Activated naive CD8-positive, alpha-beta T cell treated with anti-CD3 and anti-CD28 coated beads, Interleukin-2, amount 10 ng/mL, durations not matched to agents 7 days and 5 days (primary cell): ENCODE results near the gene P2RX2. TPM values are rescaled to one million over a fixed set of nuclear protein-coding genes. Genes with fewer than 3 reads are reported as not detected.

Experiments
- ATAC-seq: fragments of 150-1000 bp; cut with Tn5 transposase; one replicate; pipeline ENCODE4 v1.10.0; 2021; ENCODE audit warnings: low read depth, moderate library complexity
- POLR2A ChIA-PET: fragments of 350-600 bp; sonication (Branson Sonifier 250); formaldehyde crosslinking; loops from one replicate; lab custom pipeline; 2021; ENCODE audit warnings: antibody characterized with exemption; lab: Charles Lee
- DNase-seq: peaks from one replicate; pipeline ENCODE4 v3.0.0; 2021
- H3K27ac Mint-ChIP-seq: one replicate; pipeline ENCODE4 v1.8.0; 2022; ENCODE audit warnings: mild to moderate bottlenecking, mixed read lengths
- H3K27me3 Mint-ChIP-seq: one replicate; pipeline ENCODE4 v1.8.0; 2022; ENCODE audit warnings: mild to moderate bottlenecking, moderate library complexity, mixed read lengths
- H3K36me3 Mint-ChIP-seq: one replicate; pipeline ENCODE4 v1.8.0; 2021; ENCODE audit warnings: mild to moderate bottlenecking, mixed read lengths
- H3K4me1 Mint-ChIP-seq: one replicate; pipeline ENCODE4 v1.8.0; 2021; ENCODE audit warnings: mixed read lengths
- H3K4me3 Mint-ChIP-seq: one replicate; pipeline ENCODE4 v1.8.0; 2022; ENCODE audit warnings: mild to moderate bottlenecking, moderate library complexity, mixed read lengths
- H3K9me3 Mint-ChIP-seq: one replicate; pipeline ENCODE4 v1.8.0; 2021; ENCODE audit warnings: mixed read lengths
- total RNA-seq, 2 experiments: library from RNA; stranded (reverse); gene quantifications; one replicate each; pipeline ENCODE4 v1.2.3, GENCODE V29; 2021

P2RX2 gene
- total RNA-seq, 2 experiments from 2014 or later: not detected

DNA sequence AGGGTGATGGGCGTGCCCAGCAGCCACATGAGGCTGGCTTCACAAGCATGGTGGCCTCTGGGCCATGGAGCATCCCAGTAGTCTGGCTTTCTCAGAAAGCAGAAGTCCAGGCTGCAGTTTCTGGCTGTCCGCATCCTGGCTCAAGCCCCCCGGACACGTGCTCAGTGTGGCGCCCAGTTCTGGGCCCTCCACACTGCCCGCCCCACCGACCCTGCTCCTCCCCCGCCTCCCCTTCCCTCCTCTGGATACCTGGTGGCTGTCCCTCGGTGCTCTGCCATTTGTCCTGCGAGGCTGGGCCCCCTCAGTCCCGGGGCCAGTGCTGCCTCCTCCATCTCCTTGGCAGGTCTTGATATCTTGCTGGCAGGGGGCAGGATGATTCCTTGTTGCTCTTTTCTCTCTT is 39.8 kb upstream of the P2RX2 start:
- ATAC-seq (no peak), DNase-seq (no peak)
- Mint-ChIP-seq H3K27ac (no peak overlapping the region), H3K36me3 (no peaks in the 10 kb centered on the region), H3K27me3 (no peaks in the 10 kb centered on the region), H3K4me1 (no peaks in the 10 kb centered on the region), H3K4me3 (no peak overlapping the region), H3K9me3 (no peaks in the 10 kb centered on the region)
- POLR2A ChIA-PET: no interaction called here

- Mint-ChIP-seq H3K36me3 (no peaks in the 10 kb centered on the region), H3K27ac (no peak overlapping the region), H3K9me3 (no peaks in the 10 kb centered on the region), H3K4me1 (no peaks in the 10 kb centered on the region), H3K4me3 (no peak overlapping the region), H3K27me3 (no peaks in the 10 kb centered on the region)
- POLR2A ChIA-PET: no interaction called here
- ATAC-seq: no peak
- DNase-seq: no peak
Measured at GRCh38 chr12:132579744-132580143, 38.8 kb upstream of the P2RX2 start.

GRCh38 chr12:132580701-132581292 is 37.8 kb upstream of the P2RX2 start:
- Mint-ChIP-seq H3K4me3 (no peak overlapping the region), H3K27ac (no peak overlapping the region), H3K36me3 (no peaks in the 10 kb centered on the region), H3K27me3 (no peaks in the 10 kb centered on the region), H3K9me3 (no peaks in the 10 kb centered on the region), H3K4me1 (no peaks in the 10 kb centered on the region)
- POLR2A ChIA-PET: no interaction called here
- ATAC-seq (no peak), DNase-seq (no peak)

- no peaks in the 10 kb centered on the region for H3K9me3 Mint-ChIP-seq
- no peak overlapping the region for H3K27ac Mint-ChIP-seq
- DNase-seq: no peak
- H3K36me3 Mint-ChIP-seq: no peaks in the 10 kb centered on the region
- H3K27me3 Mint-ChIP-seq: no peaks in the 10 kb centered on the region
- POLR2A ChIA-PET: no interaction called here
- no peak overlapping the region for H3K4me3 Mint-ChIP-seq
- no peaks in the 10 kb centered on the region for H3K4me1 Mint-ChIP-seq
- ATAC-seq: no peak
Measured at GRCh38 chr12:132581348-132582057, 37.1 kb upstream of the P2RX2 start.

- POLR2A ChIA-PET: no interaction called here
- no peaks in the 10 kb centered on the region for H3K27me3 Mint-ChIP-seq
Measured at GRCh38 chr12:132582058-132582420, 36.5 kb upstream of the P2RX2 start.

GRCh38 chr12:132582582-132583410 is 35.8 kb upstream of the P2RX2 start:
- Mint-ChIP-seq H3K36me3 (no peaks in the 10 kb centered on the region), H3K4me1 (no peaks in the 10 kb centered on the region), H3K9me3 (no peaks in the 10 kb centered on the region), H3K27ac (no peak overlapping the region), H3K27me3 (no peaks in the 10 kb centered on the region), H3K4me3 (no peak overlapping the region)
- POLR2A ChIA-PET: no interaction called here
- no peak for ATAC-seq
- DNase-seq: no peak

More at GRCh38 chr12:132582058-132582420, 36.5 kb upstream of the P2RX2 start:
- ATAC-seq (no peak), DNase-seq (no peak)
- Mint-ChIP-seq H3K9me3 (no peaks in the 10 kb centered on the region), H3K4me3 (no peak overlapping the region), H3K4me1 (no peaks in the 10 kb centered on the region), H3K36me3 (no peaks in the 10 kb centered on the region), H3K27ac (no peak overlapping the region)

- no peak overlapping the region for H3K27ac Mint-ChIP-seq
- no peaks in the 10 kb centered on the region for H3K4me1 Mint-ChIP-seq
- POLR2A ChIA-PET: no interaction called here
- H3K4me3 Mint-ChIP-seq: no peak overlapping the region
- H3K36me3 Mint-ChIP-seq: no peaks in the 10 kb centered on the region
- DNase-seq (no peak), ATAC-seq (no peak)
- no peaks in the 10 kb centered on the region for H3K9me3 Mint-ChIP-seq
- H3K27me3 Mint-ChIP-seq: no peaks in the 10 kb centered on the region
Measured at GRCh38 chr12:132583411-132583710, 35.2 kb upstream of the P2RX2 start.

- no peak overlapping the region for H3K4me3 Mint-ChIP-seq
- no peak for ATAC-seq
- H3K27ac Mint-ChIP-seq: no peak overlapping the region
- DNase-seq: no peak
- no peaks in the 10 kb centered on the region for H3K27me3 Mint-ChIP-seq
- POLR2A ChIA-PET: no interaction called here
- H3K9me3 Mint-ChIP-seq: no peaks in the 10 kb centered on the region
- no peaks in the 10 kb centered on the region for H3K4me1 Mint-ChIP-seq
- no peaks in the 10 kb centered on the region for H3K36me3 Mint-ChIP-seq
Measured at GRCh38 chr12:132583736-132584135, 34.8 kb upstream of the P2RX2 start.

- POLR2A ChIA-PET: no interaction called here
- H3K9me3 Mint-ChIP-seq: no peaks in the 10 kb centered on the region
- DNase-seq (no peak), ATAC-seq (no peak)
- no peak overlapping the region for H3K4me3 Mint-ChIP-seq
- peaks cover 2% of the 10 kb centered on the region for H3K27me3 Mint-ChIP-seq
- H3K27ac Mint-ChIP-seq: no peak overlapping the region
- no peaks in the 10 kb centered on the region for H3K4me1 Mint-ChIP-seq
- no peaks in the 10 kb centered on the region for H3K36me3 Mint-ChIP-seq
Measured at GRCh38 chr12:132584429-132584828, 34.1 kb upstream of the P2RX2 start.

DNA sequence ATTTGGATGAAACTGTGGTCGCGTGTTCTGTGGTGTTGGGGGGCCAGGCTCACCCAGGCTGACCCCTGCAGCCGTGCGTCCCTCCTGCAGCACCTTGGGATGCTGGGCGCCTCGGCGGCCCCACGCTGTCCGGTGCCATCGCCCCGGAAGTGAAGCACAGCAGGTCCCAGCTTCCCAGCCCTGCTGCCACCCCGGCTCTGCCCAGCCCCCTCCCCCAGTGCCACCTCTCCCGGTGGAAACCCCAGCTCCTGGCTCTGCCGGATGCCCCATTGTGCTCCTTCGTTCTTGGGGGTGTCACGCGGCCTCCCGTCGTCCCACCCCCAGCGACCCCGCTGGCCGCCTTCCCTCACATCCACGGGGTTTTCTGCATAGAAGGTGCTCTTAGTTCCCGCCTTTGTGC is 33.4 kb upstream of the P2RX2 start:
- Mint-ChIP-seq H3K27ac (no peak overlapping the region), H3K9me3 (no peaks in the 10 kb centered on the region), H3K27me3 (peaks cover 2% of the 10 kb centered on the region), H3K4me1 (no peaks in the 10 kb centered on the region), H3K36me3 (no peaks in the 10 kb centered on the region), H3K4me3 (no peak overlapping the region)
- DNase-seq (no peak), ATAC-seq (no peak)
- POLR2A ChIA-PET: no interaction called here

- peaks cover 2% of the 10 kb centered on the region for H3K27me3 Mint-ChIP-seq
- no peaks in the 10 kb centered on the region for H3K4me1 Mint-ChIP-seq
- no peak for ATAC-seq
- POLR2A ChIA-PET: no interaction called here
- no peak overlapping the region for H3K4me3 Mint-ChIP-seq
- no peak overlapping the region for H3K27ac Mint-ChIP-seq
- H3K9me3 Mint-ChIP-seq: no peaks in the 10 kb centered on the region
- DNase-seq: no peak
- no peaks in the 10 kb centered on the region for H3K36me3 Mint-ChIP-seq
Measured at GRCh38 chr12:132586929-132587328, 31.6 kb upstream of the P2RX2 start.

DNA sequence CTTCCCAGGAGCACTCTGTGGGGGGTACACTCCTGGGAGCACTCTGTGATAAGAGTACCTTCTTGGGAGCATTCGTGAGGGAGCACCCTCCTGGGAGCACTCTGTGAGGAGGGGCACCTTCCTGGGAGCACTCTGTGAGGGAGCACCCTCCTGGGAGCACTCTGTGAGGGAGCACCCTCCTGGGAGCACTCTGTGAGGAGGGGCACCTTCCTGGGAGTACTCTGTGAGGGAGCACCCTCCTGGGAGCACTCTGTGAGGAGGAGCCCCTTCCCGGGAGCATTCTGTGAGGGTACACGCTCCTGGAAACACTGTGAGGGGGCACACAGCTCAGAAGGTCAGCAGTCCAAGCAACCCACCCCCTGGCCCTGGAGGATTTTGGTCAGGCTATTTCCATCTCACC is 30.8 kb upstream of the P2RX2 start:
- ATAC-seq: no peak
- peaks cover 2% of the 10 kb centered on the region for H3K27me3 Mint-ChIP-seq
- H3K9me3 Mint-ChIP-seq: no peaks in the 10 kb centered on the region
- H3K4me3 Mint-ChIP-seq: no peak overlapping the region
- no peaks in the 10 kb centered on the region for H3K4me1 Mint-ChIP-seq
- H3K27ac Mint-ChIP-seq: no peak overlapping the region
- no peaks in the 10 kb centered on the region for H3K36me3 Mint-ChIP-seq
- POLR2A ChIA-PET: no interaction called here
- DNase-seq: no peak

DNA sequence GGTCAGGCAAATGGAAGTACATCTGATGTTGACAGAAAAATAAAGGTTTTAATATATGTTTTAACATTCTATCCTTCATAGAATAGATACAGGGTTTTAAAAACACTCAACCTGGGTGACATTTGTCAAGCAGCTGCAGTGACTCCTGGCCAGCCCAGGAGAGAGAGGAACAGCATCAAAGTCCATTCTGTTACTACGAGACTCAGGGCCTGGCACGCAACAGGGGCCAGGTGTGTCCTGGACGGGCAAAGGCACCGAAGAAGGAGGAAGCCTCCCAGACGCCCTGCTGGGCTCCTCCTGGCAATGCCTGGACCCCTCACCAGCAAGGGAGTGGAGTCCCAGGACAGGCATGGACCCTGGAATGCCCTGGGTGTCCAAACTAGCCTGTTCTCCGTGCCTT is 30.3 kb upstream of the P2RX2 start:
- Mint-ChIP-seq H3K9me3 (no peaks in the 10 kb centered on the region), H3K4me3 (no peak overlapping the region), H3K27ac (no peak overlapping the region), H3K27me3 (peaks cover 2% of the 10 kb centered on the region), H3K4me1 (no peaks in the 10 kb centered on the region), H3K36me3 (no peaks in the 10 kb centered on the region)
- POLR2A ChIA-PET: no interaction called here
- ATAC-seq (no peak), DNase-seq (no peak)
